SK-N-SH treated with all-trans-retinoic acid at 6 μM for 48 hours (cell line): ENCODE results near the gene KCNG4.

Experiments
- ATAC-seq: fragments of 200-7000 bp; cut with Tn5 transposase; 3 replicates; pipeline ENCODE4 v1.9.1; 2020; ENCODE audit warnings: mild to moderate bottlenecking, moderate library complexity
- ARNTL ChIP-seq: fragments of 450-650 bp; formaldehyde crosslinking; IDR thresholded peaks from 2 replicates; pipeline ENCODE4 v1.5.0; 2020; ENCODE audit warnings: low read depth, mild to moderate bottlenecking, moderate library complexity, borderline replicate concordance
- BACH2 ChIP-seq: fragments of 250-450 bp; sonication (Bioruptor Pico); IDR thresholded peaks from 2 replicates; pipeline ENCODE4 v1.9.0; 2021; ENCODE audit warnings: mild to moderate bottlenecking, borderline replicate concordance
- CREB5 ChIP-seq: fragments of 250-450 bp; sonication (Bioruptor Pico); IDR thresholded peaks from 2 replicates; pipeline ENCODE4 v1.5.1; 2020; ENCODE audit warnings: low read depth, mild to moderate bottlenecking, moderate library complexity
- CSDC2 ChIP-seq: fragments of 250-450 bp; sonication (Bioruptor Pico); IDR thresholded peaks from 2 replicates; pipeline ENCODE4 v1.5.0; 2020; ENCODE audit warnings: mild to moderate bottlenecking, moderate library complexity
- ESRRG ChIP-seq: fragments of 250-450 bp; sonication (Bioruptor Pico); IDR thresholded peaks from 2 replicates; pipeline ENCODE4 v1.6.1; 2021; ENCODE audit warnings: mild to moderate bottlenecking
- GLIS3 ChIP-seq: fragments of 250-450 bp; sonication (Bioruptor Pico); IDR thresholded peaks from 2 replicates; pipeline ENCODE4 v1.5.0; 2020; ENCODE audit warnings: mild to moderate bottlenecking, moderate library complexity
- ISL1 ChIP-seq: fragments of 250-450 bp; sonication (Bioruptor Pico); IDR thresholded peaks from 2 replicates; pipeline ENCODE4 v2.1.2; 2022; ENCODE audit warnings: mild to moderate bottlenecking, moderate library complexity
- OSR1 ChIP-seq: fragments of 250-450 bp; sonication (Bioruptor Pico); IDR thresholded peaks from 2 replicates; pipeline ENCODE4 v1.8.0; 2022; ENCODE audit warnings: moderate library complexity, mild to moderate bottlenecking, inconsistent platforms
- PATZ1 ChIP-seq: fragments of 250-450 bp; sonication (Bioruptor Pico); IDR thresholded peaks from 2 replicates; pipeline ENCODE4 v1.8.0; 2020; ENCODE audit warnings: mild to moderate bottlenecking, moderate library complexity, borderline replicate concordance
- POU6F1 ChIP-seq: fragments of 250-450 bp; sonication (Bioruptor Pico); IDR thresholded peaks from 2 replicates; pipeline ENCODE4 v1.8.0; 2021; ENCODE audit warnings: low read depth, mild to moderate bottlenecking, moderate library complexity, borderline replicate concordance
- PPARA ChIP-seq: fragments of 250-450 bp; sonication (Bioruptor Pico); IDR thresholded peaks from 2 replicates; pipeline ENCODE4 v1.5.0; 2020; ENCODE audit warnings: mild to moderate bottlenecking, borderline replicate concordance
- SNAI2 ChIP-seq: fragments of 250-450 bp; sonication (Bioruptor Pico); IDR thresholded peaks from 2 replicates; pipeline ENCODE4 v1.5.0; 2020; ENCODE audit warnings: mild to moderate bottlenecking, moderate library complexity
- TCF4 ChIP-seq: fragments of 250-450 bp; sonication (Bioruptor Pico); IDR thresholded peaks from 2 replicates; pipeline ENCODE4 v1.8.0; 2021; ENCODE audit warnings: mild to moderate bottlenecking, moderate library complexity, borderline replicate concordance
- TOX ChIP-seq: fragments of 250-450 bp; sonication (Bioruptor Pico); IDR thresholded peaks from 2 replicates; pipeline ENCODE4 v1.8.0; 2021; ENCODE audit warnings: mild to moderate bottlenecking, moderate library complexity, borderline replicate concordance
- TSHZ2 ChIP-seq: fragments of 250-450 bp; sonication (Bioruptor Pico); IDR thresholded peaks from 2 replicates; pipeline ENCODE4 v1.5.0; 2020; ENCODE audit warnings: mild to moderate bottlenecking, moderate library complexity
- ZC3H10 ChIP-seq: fragments of 250-450 bp; sonication (Bioruptor Pico); IDR thresholded peaks from 2 replicates; pipeline ENCODE4 v1.5.1; 2021; ENCODE audit warnings: mild to moderate bottlenecking, moderate library complexity
- ZFP3 ChIP-seq: fragments of 250-450 bp; sonication (Bioruptor Pico); IDR thresholded peaks from 2 replicates; pipeline ENCODE4 v1.5.0; 2020; ENCODE audit warnings: mild to moderate bottlenecking, moderate library complexity
- ZFP30 ChIP-seq: fragments of 450-650 bp; formaldehyde crosslinking; IDR thresholded peaks from 2 replicates; pipeline ENCODE4 v1.5.0; 2022; ENCODE audit warnings: mild to moderate bottlenecking, moderate library complexity
- ZNF565 ChIP-seq: fragments of 450-650 bp; formaldehyde crosslinking; conservative IDR thresholded peaks from 2 replicates; pipeline ENCODE4 v1.5.0; 2020; ENCODE audit warnings: low read depth, mild to moderate bottlenecking, moderate library complexity
- ZNF70 ChIP-seq: fragments of 450-650 bp; formaldehyde crosslinking; IDR thresholded peaks from 2 replicates; pipeline ENCODE4 v1.5.0; 2020; ENCODE audit warnings: mild to moderate bottlenecking, moderate library complexity
- ZNF8 ChIP-seq: fragments of 450-650 bp; formaldehyde crosslinking; IDR thresholded peaks from 2 replicates; pipeline ENCODE4 v1.5.0; 2020; ENCODE audit warnings: mild to moderate bottlenecking, moderate library complexity
- TF ChIP-seq, protein P1 (sequence below): fragments of 250-450 bp; sonication (Bioruptor Pico); IDR thresholded peaks from 2 replicates; pipeline ENCODE4 v1.5.1; 2021; ENCODE audit warnings: mild to moderate bottlenecking, moderate library complexity

Gene KCNG4

DNA sequence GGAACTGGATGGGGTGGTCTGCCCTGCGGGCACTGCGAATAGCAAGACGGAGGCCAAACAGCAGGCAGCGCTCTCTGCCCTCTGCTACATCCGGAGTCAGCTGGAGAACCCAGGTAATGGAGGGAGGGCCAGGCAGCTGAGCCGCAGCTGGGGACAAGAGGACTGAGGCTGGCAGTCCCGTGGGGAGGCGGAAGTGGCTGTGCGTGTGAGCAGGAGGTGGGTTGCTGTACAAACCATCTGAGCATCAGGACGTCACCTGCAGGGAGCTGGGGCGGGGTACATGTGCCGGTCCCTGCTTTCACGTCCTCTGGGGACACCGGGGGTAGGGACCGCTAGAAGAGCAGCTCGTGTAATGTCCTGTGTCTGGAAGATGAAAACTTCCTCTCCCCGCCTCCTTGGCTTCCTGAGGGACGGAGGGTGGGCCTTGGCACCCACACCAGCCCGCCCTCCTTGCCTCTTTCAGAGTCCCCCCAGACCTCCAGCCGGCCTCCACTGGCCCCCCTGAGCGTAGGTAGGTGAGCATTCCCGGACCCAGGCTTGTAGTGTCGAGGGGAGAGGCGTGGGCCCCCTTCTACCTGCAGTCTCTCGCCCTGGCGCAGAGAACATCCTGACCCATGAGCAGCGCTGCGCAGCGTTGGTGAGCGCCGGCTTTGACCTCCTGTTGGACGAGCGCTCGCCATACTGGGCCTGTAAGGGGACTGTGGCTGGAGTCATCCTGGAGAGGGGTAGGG lies 45.2 kb downstream of the KCNG4 start:
- TF ChIP-seq OSR1 (no peak), ZFP30 (no peak), GLIS3 (no peak), ZNF8 (CRISPR knock-in tag) (no peak), BACH2 (CRISPR knock-in tag) (no peak), CREB5 (CRISPR knock-in tag) (no peak), ZNF70 (CRISPR knock-in tag) (no peak), ISL1 (CRISPR knock-in tag) (no peak), CSDC2 (CRISPR knock-in tag) (no peak), TCF4 (CRISPR knock-in tag) (no peak), TSHZ2 (no peak), ZFP3 (CRISPR knock-in tag) (no peak), TOX (no peak)
- ATAC-seq, result no peak

DNA sequence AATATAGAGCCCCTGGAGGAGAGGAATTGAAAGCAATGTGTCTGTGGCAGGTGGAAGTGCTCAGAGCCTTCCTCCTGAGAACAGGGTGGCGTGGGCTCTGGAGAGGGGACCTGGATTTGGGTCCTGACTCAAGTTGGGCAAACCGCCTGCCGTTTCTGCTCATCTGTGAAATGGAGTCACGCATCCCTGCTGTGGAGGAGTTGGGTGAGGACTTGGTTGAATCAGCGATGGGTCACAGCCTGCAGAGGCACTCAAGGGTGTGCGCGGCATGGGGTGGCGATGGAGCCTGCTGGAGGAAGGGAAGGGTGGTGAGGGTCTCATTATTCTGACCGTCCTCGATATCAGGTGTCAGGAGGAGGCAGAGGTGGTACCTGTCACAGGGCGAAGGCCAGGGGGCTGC lies 45.8 kb downstream of the KCNG4 start:
- no peak for ATAC-seq
- TF ChIP-seq ZC3H10 (CRISPR knock-in tag) (no peak), TSHZ2 (no peak), SNAI2 (CRISPR knock-in tag) (no peak), CREB5 (CRISPR knock-in tag) (no peak), TOX (no peak), ZNF8 (CRISPR knock-in tag) (no peak), ZNF70 (CRISPR knock-in tag) (no peak), GLIS3 (no peak), ESRRG (CRISPR knock-in tag) (no peak), ISL1 (CRISPR knock-in tag) (no peak), ARNTL (CRISPR knock-in tag) (no peak), TCF4 (CRISPR knock-in tag) (no peak), ZFP3 (CRISPR knock-in tag) (no peak), CSDC2 (CRISPR knock-in tag) (no peak), PPARA (no peak), POU6F1 (no peak), ZNF565 (CRISPR knock-in tag) (no peak)

DNA sequence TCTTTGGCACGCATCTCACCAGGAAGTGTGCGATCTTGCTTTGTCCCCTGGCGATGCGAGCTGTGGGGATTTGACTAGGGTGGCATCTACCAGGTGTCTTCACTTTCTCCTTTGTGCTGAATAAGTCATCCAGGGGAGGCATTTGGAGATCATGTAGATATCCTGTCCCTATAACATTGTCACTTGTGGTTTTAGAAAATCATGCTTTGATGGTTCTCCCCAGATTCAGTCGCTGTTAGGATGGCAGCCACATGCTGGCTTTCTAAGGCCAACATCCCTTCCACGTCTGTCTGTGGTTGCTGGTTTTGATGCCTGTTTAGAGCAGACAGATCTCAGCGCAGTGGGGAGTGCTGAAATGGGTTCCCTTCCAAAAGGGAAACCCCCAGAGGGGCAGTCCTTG lies 46.3 kb downstream of the KCNG4 start:
- no peak for ATAC-seq
- no peak for TF ChIP-seq ZNF565 (CRISPR knock-in tag)
- no peak for TF ChIP-seq TCF4 (CRISPR knock-in tag)
- TF ChIP-seq ZFP30, result no peak
- TF ChIP-seq PATZ1, result no peak
- no peak for TF ChIP-seq POU6F1
- TF ChIP-seq, protein P1, sequence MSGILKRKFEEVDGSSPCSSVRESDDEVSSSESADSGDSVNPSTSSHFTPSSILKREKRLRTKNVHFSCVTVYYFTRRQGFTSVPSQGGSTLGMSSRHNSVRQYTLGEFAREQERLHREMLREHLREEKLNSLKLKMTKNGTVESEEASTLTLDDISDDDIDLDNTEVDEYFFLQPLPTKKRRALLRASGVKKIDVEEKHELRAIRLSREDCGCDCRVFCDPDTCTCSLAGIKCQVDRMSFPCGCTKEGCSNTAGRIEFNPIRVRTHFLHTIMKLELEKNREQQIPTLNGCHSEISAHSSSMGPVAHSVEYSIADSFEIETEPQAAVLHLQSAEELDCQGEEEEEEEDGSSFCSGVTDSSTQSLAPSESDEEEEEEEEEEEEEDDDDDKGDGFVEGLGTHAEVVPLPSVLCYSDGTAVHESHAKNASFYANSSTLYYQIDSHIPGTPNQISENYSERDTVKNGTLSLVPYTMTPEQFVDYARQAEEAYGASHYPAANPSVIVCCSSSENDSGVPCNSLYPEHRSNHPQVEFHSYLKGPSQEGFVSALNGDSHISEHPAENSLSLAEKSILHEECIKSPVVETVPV (CRISPR knock-in tag), result no peak
- no peak for TF ChIP-seq SNAI2 (CRISPR knock-in tag)
- no peak for TF ChIP-seq ESRRG (CRISPR knock-in tag)
- no peak for TF ChIP-seq BACH2 (CRISPR knock-in tag)
- TF ChIP-seq ZNF70 (CRISPR knock-in tag), result no peak
